ES-I3 (cell line): Measurements from ENCODE around the gene MUC4.

Experiments used
- H3K36me3 ChIP-seq: 2 replicates; pipeline ENCODE4 v1.6.1; 2013; ENCODE audit warnings: mild to moderate bottlenecking, low read length, control low read depth, moderate library complexity; ENCODE audit not compliant: insufficient read depth
- H3K4me1 ChIP-seq: 2 replicates; pipeline ENCODE4 v1.6.1; 2013; ENCODE audit warnings: mild to moderate bottlenecking, control low read depth, low read length; ENCODE audit not compliant: insufficient read depth
- H3K9ac ChIP-seq: 2 replicates; pipeline ENCODE4 v1.6.1; 2013; ENCODE audit warnings: low read depth, mild to moderate bottlenecking, low read length, moderate library complexity
- H3K9me3 ChIP-seq: 2 replicates; pipeline ENCODE4 v1.6.1; 2013; ENCODE audit warnings: mild to moderate bottlenecking, low read length, moderate library complexity; ENCODE audit not compliant: control insufficient read depth, insufficient read depth

MUC4 gene

GRCh38 chr3:195701042-195701915 is 110.5 kb downstream of the MUC4 start:
- H3K36me3 ChIP-seq: no peaks in the 10 kb centered on the region
- H3K9me3 ChIP-seq: no peaks in the 10 kb centered on the region; the same call in 1 of the 2 replicates
- no peak overlapping the region for H3K9ac ChIP-seq
- H3K4me1 ChIP-seq: peaks cover 27% of the 10 kb centered on the region

- Histone ChIP-seq H3K9me3 (no peaks in the 10 kb centered on the region), H3K9ac (no peak overlapping the region), H3K36me3 (no peaks in the 10 kb centered on the region)
These were observed 111.4 kb downstream of the MUC4 start for GRCh38 chr3:195700319-195700718.

GRCh38 chr3:195699860-195700259 is 111.9 kb downstream of the MUC4 start:
- Histone ChIP-seq H3K36me3 (no peaks in the 10 kb centered on the region), H3K9me3 (no peaks in the 10 kb centered on the region)

More at GRCh38 chr3:195700319-195700718, 111.4 kb downstream of the MUC4 start:
- peaks cover 28% of the 10 kb centered on the region for H3K4me1 ChIP-seq

GRCh38 chr3:195699388-195699771 is 112.3 kb downstream of the MUC4 start:
- Histone ChIP-seq H3K9me3 (no peaks in the 10 kb centered on the region), H3K36me3 (peaks cover under 1% of the 10 kb centered on the region; the same call in 1 of the 2 replicates), H3K4me1 (peaks cover 28% of the 10 kb centered on the region), H3K9ac (no peak overlapping the region)

More at GRCh38 chr3:195699860-195700259, 111.9 kb downstream of the MUC4 start:
- no peak overlapping the region for H3K9ac ChIP-seq
- peaks cover 28% of the 10 kb centered on the region for H3K4me1 ChIP-seq

GRCh38 chr3:195698647-195699387 is 112.9 kb downstream of the MUC4 start:
- Histone ChIP-seq H3K4me1 (peaks cover 28% of the 10 kb centered on the region), H3K9ac (peak overlapping the region; percentile 43; the same call in 1 of the 2 replicates), H3K36me3 (peaks cover 6% of the 10 kb centered on the region; the same call in 1 of the 2 replicates), H3K9me3 (no peaks in the 10 kb centered on the region)

- Histone ChIP-seq H3K9me3 (no peaks in the 10 kb centered on the region), H3K9ac (no peak overlapping the region; the same call in 1 of the 2 replicates), H3K4me1 (peaks cover 28% of the 10 kb centered on the region), H3K36me3 (peaks cover 8% of the 10 kb centered on the region; the same call in 1 of the 2 replicates)
These were observed 113.4 kb downstream of the MUC4 start for GRCh38 chr3:195698325-195698646.

- 0 out of 2 replicates have a peak overlapping the region, but pooled peaks have one; percentile 0 for H3K9ac ChIP-seq
- peaks cover 8% of the 10 kb centered on the region; the same call in 1 of the 2 replicates for H3K36me3 ChIP-seq
These were observed 114.0 kb downstream of the MUC4 start for GRCh38 chr3:195697582-195698324.

More at GRCh38 chr3:195697582-195698324, 114.0 kb downstream of the MUC4 start:
- peaks cover 28% of the 10 kb centered on the region for H3K4me1 ChIP-seq
- no peaks in the 10 kb centered on the region for H3K9me3 ChIP-seq
